PC-3 (cell line): Measurements from ENCODE around the gene STK24. TPM values are rescaled to one million over a fixed set of nuclear protein-coding genes. Genes with fewer than 3 reads are reported as not detected.

ENCODE experiments used
- ATAC-seq: fragments of 200-7000 bp; cut with Tn5 transposase; 2 replicates; pipeline ENCODE4 v1.9.1; 2020; ENCODE audit warnings: mild to moderate bottlenecking, moderate library complexity
- BruUV-seq: library from RNA; stranded (reverse); fragments of 400-500 nt; replicated peaks from 2 replicates; lab custom pipeline; 2021; lab: Mats Ljungman, UMichigan
- CTCF ChIA-PET: fragments of 300-600 bp; sonication (Branson Sonifier 250); formaldehyde crosslinking; loops from one replicate; lab custom pipeline; 2022; ENCODE audit warnings: antibody characterized with exemption; lab: Charles Lee
- POLR2A ChIA-PET: fragments of 300-600 bp; sonication (Branson Sonifier 250); formaldehyde crosslinking; loops from one replicate; lab custom pipeline; 2022; ENCODE audit warnings: antibody characterized with exemption; ENCODE audit not compliant: unreplicated experiment; lab: Charles Lee
- DNase-seq: peaks from one replicate; pipeline ENCODE4 v3.0.0-alpha.2; 2015
- H2AFZ ChIP-seq: fragments of 300-600 bp; sonication (generic); 2 replicates; pipeline ENCODE4 v1.6.0; 2016; ENCODE audit warnings: antibody characterized with exemption, low read length
- H3F3A ChIP-seq: fragments of 300-600 bp; sonication (generic); one replicate; pipeline ENCODE4 v1.6.0; 2017; ENCODE audit warnings: antibody characterized with exemption, low read length, control low read depth, mild to moderate bottlenecking; ENCODE audit not compliant: unreplicated experiment
- H3K27ac ChIP-seq: fragments of 300-600 bp; sonication (generic); 2 replicates; pipeline ENCODE4 v1.5.1; 2016; ENCODE audit warnings: mild to moderate bottlenecking, low read length
- H3K27me3 ChIP-seq: fragments of 300-600 bp; sonication (generic); 2 replicates; pipeline ENCODE4 v1.6.1; 2016; ENCODE audit warnings: low read length, mixed read lengths
- H3K36me3 ChIP-seq: fragments of 300-600 bp; sonication (generic); 2 replicates; pipeline ENCODE4 v1.6.1; 2016; ENCODE audit warnings: low read depth, mixed run types, low read length, mixed read lengths
- H3K4me1 ChIP-seq: fragments of 300-600 bp; sonication (generic); 2 replicates; pipeline ENCODE4 v1.5.1; 2016; ENCODE audit warnings: low read length; ENCODE audit not compliant: insufficient read depth
- H3K4me2 ChIP-seq: fragments of 300-600 bp; sonication (generic); 2 replicates; pipeline ENCODE4 v1.6.0; 2016; ENCODE audit warnings: low read length
- H3K4me3 ChIP-seq: fragments of 300-600 bp; sonication (generic); 2 replicates; pipeline ENCODE4 v1.5.1; 2016; ENCODE audit warnings: mild to moderate bottlenecking, low read length, mixed read lengths
- H3K79me2 ChIP-seq: fragments of 300-600 bp; sonication (generic); 2 replicates; pipeline ENCODE4 v1.6.1; 2017; ENCODE audit warnings: low read length, mixed read lengths
- H3K9ac ChIP-seq: fragments of 300-600 bp; sonication (generic); 2 replicates; pipeline ENCODE4 v1.6.0; 2016; ENCODE audit warnings: mild to moderate bottlenecking, low read length
- H3K9me2 ChIP-seq: fragments of 300-600 bp; sonication (generic); replicated peaks from 2 replicates; pipeline ENCODE4 v1.6.1; 2016; ENCODE audit warnings: mixed run types, low read length, mixed read lengths
- H3K9me3 ChIP-seq: fragments of 300-600 bp; sonication (generic); 2 replicates; pipeline ENCODE4 v1.6.1; 2016; ENCODE audit warnings: low read length, mixed read lengths
- H4K20me1 ChIP-seq: fragments of 300-600 bp; sonication (generic); 2 replicates; pipeline ENCODE4 v1.6.1; 2016; ENCODE audit warnings: low read length, mixed read lengths
- CTCF ChIP-seq: fragments of 300-600 bp; sonication (generic); conservative IDR thresholded peaks from 2 replicates; pipeline ENCODE4 v1.5.1; 2017; ENCODE audit warnings: antibody characterized with exemption, low read depth, mild to moderate bottlenecking, low read length
- EZH2 ChIP-seq: fragments of 300-600 bp; sonication (generic); IDR thresholded peaks from one replicate; pipeline ENCODE4 v1.6.1; 2017; ENCODE audit warnings: antibody characterized with exemption, mild to moderate bottlenecking, low read length; ENCODE audit not compliant: unreplicated experiment
- EZH2phosphoT487 ChIP-seq: fragments of 300-600 bp; sonication (generic); IDR thresholded peaks from 2 replicates; pipeline ENCODE4 v1.6.1; 2018; ENCODE audit warnings: mild to moderate bottlenecking, antibody characterized with exemption, low read length, borderline replicate concordance
- intact Hi-C: fragments of 100-400 bp; cut with micrococcal nuclease; formaldehyde crosslinking; loops from 2 replicates; pipeline ENCODE4 v1.9.0; 2023
- total RNA-seq: library from RNA; depleted of rRNA; stranded (reverse); fragments of >200 nt; gene quantifications from 2 replicates; pipeline ENCODE4 v1.2.3, GENCODE V29; 2014

STK24 gene
- total RNA-seq, 1 experiment from 2014 or later = 52.4 TPM

GRCh38 chr13:98533912-98534311, 43.0 kb downstream of the STK24 start:
- no TSS peak for BruUV-seq
- POLR2A ChIA-PET = no interaction called here

GRCh38 chr13:98532254-98532653, 44.7 kb downstream of the STK24 start:
- H2AFZ ChIP-seq = no peak overlapping the region
- H3K9ac ChIP-seq = no peak overlapping the region
- H3K27ac ChIP-seq = no peak overlapping the region
- no peaks in the 10 kb centered on the region for H3K9me2 ChIP-seq
- no peak overlapping the region for H3K4me3 ChIP-seq
- H3F3A ChIP-seq = no peaks in the 10 kb centered on the region
- DNase-seq = no peak
- H3K4me2 ChIP-seq = no peak overlapping the region
- no peak for TF ChIP-seq EZH2phosphoT487
- TF ChIP-seq CTCF = no peak
- no peak for TF ChIP-seq EZH2
- H3K9me3 ChIP-seq = no peaks in the 10 kb centered on the region
- H3K36me3 ChIP-seq = no peaks in the 10 kb centered on the region
- intact Hi-C loops = no loop called here
- ChIA-PET POLR2A (no interaction called here), CTCF (interaction anchor here (0.6 kb wide), 1 partner anchor 8 kb away, joined by 10 read pairs; no protein-coding TSS in a partner anchor)
- ATAC-seq = no peak
- peaks cover 28% of the 10 kb centered on the region for H3K4me1 ChIP-seq
- no TSS peak for BruUV-seq
- H3K79me2 ChIP-seq = peaks cover 98% of the 10 kb centered on the region
- no peaks in the 10 kb centered on the region for H3K27me3 ChIP-seq
- H4K20me1 ChIP-seq = peaks cover 23% of the 10 kb centered on the region

More at GRCh38 chr13:98533912-98534311, 43.0 kb downstream of the STK24 start:
- Histone ChIP-seq H3K27ac (no peak overlapping the region), H3K4me3 (no peak overlapping the region), H3K9ac (no peak overlapping the region), H4K20me1 (peaks cover 22% of the 10 kb centered on the region), H3F3A (no peaks in the 10 kb centered on the region), H3K27me3 (no peaks in the 10 kb centered on the region), H3K4me2 (no peak overlapping the region), H3K9me2 (no peaks in the 10 kb centered on the region), H3K79me2 (peaks cover 98% of the 10 kb centered on the region), H2AFZ (no peak overlapping the region), H3K36me3 (no peaks in the 10 kb centered on the region), H3K9me3 (no peaks in the 10 kb centered on the region), H3K4me1 (peaks cover 29% of the 10 kb centered on the region)
- intact Hi-C loops = loop anchor here (2.0 kb wide), 1 partner anchor 49 kb away; no protein-coding TSS in a partner anchor
- no peak for DNase-seq
- no peak for ATAC-seq
- CTCF ChIA-PET = no interaction called here
- TF ChIP-seq EZH2 (no peak), EZH2phosphoT487 (no peak), CTCF (no peak)

GRCh38 chr13:98530217-98530616, 46.7 kb downstream of the STK24 start:
- H3K36me3 ChIP-seq = no peaks in the 10 kb centered on the region
- no peak for ATAC-seq
- intact Hi-C loops = no loop called here
- peaks cover 98% of the 10 kb centered on the region for H3K79me2 ChIP-seq
- H3K9me2 ChIP-seq = no peaks in the 10 kb centered on the region
- H4K20me1 ChIP-seq = peaks cover 22% of the 10 kb centered on the region
- H3K9me3 ChIP-seq = no peaks in the 10 kb centered on the region
- DNase-seq = no peak
- no peak overlapping the region for H3K27ac ChIP-seq
- peaks cover 8% of the 10 kb centered on the region for H3K4me1 ChIP-seq
- BruUV-seq = no TSS peak
- POLR2A ChIA-PET = no interaction called here
- TF ChIP-seq EZH2 (no peak), CTCF (no peak), EZH2phosphoT487 (no peak)
- no peak overlapping the region for H2AFZ ChIP-seq
- no peaks in the 10 kb centered on the region for H3F3A ChIP-seq
- CTCF ChIA-PET = no interaction called here
- no peak overlapping the region for H3K4me2 ChIP-seq
- H3K4me3 ChIP-seq = no peak overlapping the region
- H3K27me3 ChIP-seq = no peaks in the 10 kb centered on the region
- H3K9ac ChIP-seq = no peak overlapping the region
